Neural progenitor cell (in vitro differentiated cells): Measurements from ENCODE around the gene GASK1A. TPM values are rescaled to one million over a fixed set of nuclear protein-coding genes. Genes with fewer than 3 reads are reported as not detected.

ENCODE experiments used
- DNase-seq: peaks from one replicate; pipeline ENCODE4 v3.0.0-alpha.2; 2016; ENCODE audit warnings: low spot score
- H2AFZ ChIP-seq: fragments of 200-600 bp; sonication (generic); replicated peaks from 2 replicates; pipeline ENCODE4 v1.6.1; 2016; ENCODE audit warnings: antibody characterized with exemption
- H3F3A ChIP-seq: fragments of 200-600 bp; sonication (generic); 2 replicates; pipeline ENCODE4 v1.6.1; 2016; ENCODE audit warnings: antibody characterized with exemption, low read depth
- H3K27ac ChIP-seq: fragments of 200-600 bp; sonication (generic); 2 replicates; pipeline ENCODE4 v1.5.1; 2016; ENCODE audit warnings: mild to moderate bottlenecking
- H3K27me3 ChIP-seq: fragments of 200-600 bp; sonication (generic); 2 replicates; pipeline ENCODE4 v1.6.1; 2016; ENCODE audit warnings: mild to moderate bottlenecking, moderate library complexity
- H3K36me3 ChIP-seq: fragments of 200-600 bp; sonication (generic); 2 replicates; pipeline ENCODE4 v1.5.1; 2016
- H3K4me1 ChIP-seq: fragments of 200-600 bp; sonication (generic); 2 replicates; pipeline ENCODE4 v1.6.1; 2016; ENCODE audit warnings: mixed run types
- H3K4me2 ChIP-seq: fragments of 200-600 bp; sonication (generic); 2 replicates; pipeline ENCODE4 v1.6.1; 2016
- H3K4me3 ChIP-seq: fragments of 200-600 bp; sonication (generic); 2 replicates; pipeline ENCODE4 v1.5.1; 2016
- H3K79me2 ChIP-seq: fragments of 200-600 bp; sonication (generic); 2 replicates; pipeline ENCODE4 v1.6.1; 2016; ENCODE audit warnings: low read depth
- H3K9ac ChIP-seq: fragments of 200-600 bp; sonication (generic); 2 replicates; pipeline ENCODE4 v1.6.1; 2016
- H3K9me3 ChIP-seq: fragments of 200-600 bp; sonication (generic); 2 replicates; pipeline ENCODE4 v1.5.1; 2016; ENCODE audit warnings: low read depth
- H4K20me1 ChIP-seq: fragments of 200-600 bp; sonication (generic); 2 replicates; pipeline ENCODE4 v1.6.1; 2016; ENCODE audit warnings: low read depth
- H3K27ac Mint-ChIP-seq: 3 replicates; pipeline ENCODE4 v1.8.0; 2021; ENCODE audit warnings: mixed read lengths
- H3K27me3 Mint-ChIP-seq: 2 replicates; pipeline ENCODE4 v1.8.0; 2022; ENCODE audit warnings: low read depth, mild to moderate bottlenecking, inconsistent platforms, moderate library complexity, mixed read lengths; ENCODE audit not compliant: insufficient read depth
- H3K36me3 Mint-ChIP-seq: 3 replicates; pipeline ENCODE4 v1.8.0; 2021; ENCODE audit warnings: mixed read lengths
- H3K4me1 Mint-ChIP-seq: 3 replicates; pipeline ENCODE4 v1.8.0; 2021; ENCODE audit warnings: mixed read lengths
- H3K4me3 Mint-ChIP-seq: 3 replicates; pipeline ENCODE4 v1.8.0; 2021; ENCODE audit warnings: mild to moderate bottlenecking, moderate library complexity, mixed read lengths
- H3K9me3 Mint-ChIP-seq: 3 replicates; pipeline ENCODE4 v1.8.0; 2020; ENCODE audit warnings: mixed read lengths
- CTCF ChIP-seq: fragments of 200-600 bp; sonication (generic); IDR thresholded peaks from 2 replicates; pipeline ENCODE4 v1.5.1; 2017; ENCODE audit warnings: antibody characterized with exemption, mild to moderate bottlenecking
- EZH2 ChIP-seq: fragments of 200-600 bp; sonication (generic); IDR thresholded peaks from 2 replicates; pipeline ENCODE4 v1.6.1; 2017; ENCODE audit warnings: antibody characterized with exemption, mild to moderate bottlenecking, moderate library complexity
- EZH2phosphoT487 ChIP-seq: fragments of 200-600 bp; sonication (generic); IDR thresholded peaks from 2 replicates; pipeline ENCODE4 v1.6.1; 2017; ENCODE audit warnings: antibody characterized with exemption
- total RNA-seq: library from RNA; depleted of rRNA; stranded (reverse); fragments of >200 nt; gene quantifications from 2 replicates; pipeline ENCODE4 v1.2.3, GENCODE V29; 2015; ENCODE audit warnings: low replicate concordance

Gene GASK1A
- total RNA-seq, 1 donor from 2014 or later, result 3.9 TPM

GRCh38 chr3:42975456-42975855, 3.7 kb upstream of the GASK1A start:
- Mint-ChIP-seq H3K27ac (no peak overlapping the region), H3K9me3 (peaks cover 42% of the 10 kb centered on the region), H3K4me3 (no peak overlapping the region), H3K36me3 (peaks cover 7% of the 10 kb centered on the region), H3K4me1 (peaks cover 7% of the 10 kb centered on the region), H3K27me3 (peaks cover 21% of the 10 kb centered on the region)
- H3K27me3 ChIP-seq, result peaks cover 29% of the 10 kb centered on the region
- peaks cover 19% of the 10 kb centered on the region for H3K4me1 ChIP-seq
- H3K9me3 ChIP-seq, result peaks cover 8% of the 10 kb centered on the region
- TF ChIP-seq EZH2phosphoT487 (no peak), CTCF (no peak), EZH2 (no peak)
- no peak overlapping the region for H3K9ac ChIP-seq
- no peak overlapping the region for H3K4me2 ChIP-seq
- no peaks in the 10 kb centered on the region for H3K79me2 ChIP-seq
- no peaks in the 10 kb centered on the region for H3K36me3 ChIP-seq
- H3K4me3 ChIP-seq, result no peak overlapping the region
- no peaks in the 10 kb centered on the region for H4K20me1 ChIP-seq
- peaks cover 17% of the 10 kb centered on the region for H3F3A ChIP-seq
- no peak overlapping the region for H3K27ac ChIP-seq
- no peak overlapping the region for H2AFZ ChIP-seq
- no peak for DNase-seq

DNA sequence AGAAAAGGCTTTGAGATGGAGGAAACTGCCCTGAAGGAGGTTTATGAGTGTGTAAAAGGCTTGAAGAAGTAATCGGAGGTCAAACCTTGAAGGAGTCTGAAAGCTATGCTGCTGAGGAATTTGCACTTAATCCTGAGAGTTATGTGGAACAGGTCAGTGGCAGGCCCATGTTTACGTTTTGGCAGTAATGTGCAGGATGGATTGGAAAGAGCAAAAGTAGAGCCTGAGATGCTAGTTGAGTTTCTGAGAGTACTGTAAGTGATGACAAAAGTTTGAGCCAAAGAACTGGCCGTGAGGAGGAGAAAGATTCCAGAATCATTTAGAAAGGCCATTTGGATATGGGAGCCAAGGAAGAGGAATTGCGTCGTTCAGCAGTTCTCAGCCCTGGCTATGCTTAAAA, 3.2 kb upstream of the GASK1A start:
- Histone ChIP-seq H3K36me3 (no peaks in the 10 kb centered on the region), H3K4me2 (no peak overlapping the region), H3F3A (peaks cover 22% of the 10 kb centered on the region), H3K4me1 (peaks cover 22% of the 10 kb centered on the region), H3K9me3 (peaks cover 8% of the 10 kb centered on the region), H3K4me3 (no peak overlapping the region), H4K20me1 (no peaks in the 10 kb centered on the region), H3K27me3 (peaks cover 34% of the 10 kb centered on the region), H3K27ac (no peak overlapping the region), H3K79me2 (no peaks in the 10 kb centered on the region), H2AFZ (no peak overlapping the region), H3K9ac (no peak overlapping the region)
- Mint-ChIP-seq H3K27me3 (peaks cover 24% of the 10 kb centered on the region), H3K27ac (no peak overlapping the region), H3K36me3 (peaks cover 7% of the 10 kb centered on the region), H3K4me3 (no peak overlapping the region), H3K9me3 (peaks cover 42% of the 10 kb centered on the region), H3K4me1 (peaks cover 8% of the 10 kb centered on the region)
- no peak for DNase-seq
- TF ChIP-seq EZH2, result no peak
- TF ChIP-seq CTCF, result no peak
- TF ChIP-seq EZH2phosphoT487, result no peak

DNA sequence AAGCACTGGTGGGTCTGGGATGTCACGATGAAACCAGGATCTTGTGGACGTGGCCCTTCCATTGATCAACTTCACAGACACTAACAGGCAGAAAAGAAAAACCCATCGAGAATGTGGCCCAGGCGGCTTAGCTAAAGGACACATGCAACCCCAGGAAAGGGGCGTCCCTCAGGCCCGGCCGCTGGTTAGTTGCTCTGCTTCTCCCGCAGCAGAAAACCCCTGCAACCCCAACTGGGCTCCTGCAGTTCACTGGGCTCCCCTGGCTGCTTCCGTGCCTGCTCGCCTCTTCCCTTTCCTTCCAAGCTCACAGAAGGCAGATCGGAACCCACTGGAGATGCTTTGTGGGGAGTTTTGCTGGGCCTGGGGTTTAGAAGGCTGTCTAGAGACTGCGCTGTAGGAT, 1.1 kb downstream of the GASK1A start:
- Histone ChIP-seq H3K4me2 (peak overlapping the region; percentile 93), H3K27me3 (peaks cover 36% of the 10 kb centered on the region), H3K36me3 (no peaks in the 10 kb centered on the region), H3F3A (peaks cover 25% of the 10 kb centered on the region), H3K4me1 (peaks cover 38% of the 10 kb centered on the region), H3K9me3 (peaks cover 6% of the 10 kb centered on the region), H3K27ac (no peak overlapping the region), H4K20me1 (no peaks in the 10 kb centered on the region), H3K79me2 (no peaks in the 10 kb centered on the region), H2AFZ (peak overlapping the region; percentile 96), H3K9ac (no peak overlapping the region), H3K4me3 (peak overlapping the region; percentile 61)
- no peak overlapping the region for H3K27ac Mint-ChIP-seq
- DNase-seq, result peak; percentile 54
- TF ChIP-seq EZH2phosphoT487 (no peak), EZH2 (no peak), CTCF (no peak)
- peaks cover 3% of the 10 kb centered on the region for H3K36me3 Mint-ChIP-seq
- peak overlapping the region; percentile 88 for H3K4me3 Mint-ChIP-seq
- H3K27me3 Mint-ChIP-seq, result peaks cover 27% of the 10 kb centered on the region
- peaks cover 19% of the 10 kb centered on the region for H3K9me3 Mint-ChIP-seq
- H3K4me1 Mint-ChIP-seq, result peaks cover 8% of the 10 kb centered on the region
